HCT116 (cell line): Measurements from ENCODE around the gene ZNF683. TPM values are rescaled to one million over a fixed set of nuclear protein-coding genes. Genes with fewer than 3 reads are reported as not detected.
A peak's percentile ranks its signal among the peaks of the same experiment; 100 is the strongest.

Source experiments
- ATAC-seq: fragments of 200-7000 bp; cut with Tn5 transposase; 2 replicates; pipeline ENCODE4 v1.9.1; 2020; ENCODE audit warnings: mild to moderate bottlenecking, moderate library complexity
- BruUV-seq: library from RNA; stranded (reverse); fragments of 400-500 nt; replicated peaks from 2 replicates; lab custom pipeline; 2021; lab: Mats Ljungman, UMichigan
- CTCF ChIA-PET: fragments of 300-600 bp; sonication (Branson Sonifier 250); formaldehyde crosslinking; loops from one replicate; lab custom pipeline; 2021; ENCODE audit warnings: antibody characterized with exemption; lab: Charles Lee
- POLR2A ChIA-PET: fragments of 300-600, 350-600 bp; sonication (Branson Sonifier 250); formaldehyde crosslinking; loops from one replicate; lab custom pipeline; 2021; ENCODE audit warnings: antibody characterized with exemption; lab: Charles Lee
- RAD21 ChIA-PET, 2 experiments: fragments of 300-600 bp; sonication (Branson Sonifier 250); formaldehyde crosslinking; loops; one replicate each; lab custom pipeline; 2023; ENCODE audit warnings: low total read pairs in 2 of 2; ENCODE audit not compliant: uncharacterized antibody in 2 of 2, unreplicated experiment in 2 of 2, low non-redundant PET in 1 of 2; lab: Charles Lee
- DNase-seq: peaks from one replicate; pipeline ENCODE4 v3.0.0-alpha.2; 2010; ENCODE audit warnings: low read depth, low spot score
- H2AFZ ChIP-seq: fragments of 200-600 bp; shearing (Covaris generic), sonication (generic); 2 replicates; pipeline ENCODE4 v1.6.1; 2017; ENCODE audit warnings: low read depth, mixed run types, mixed read lengths, antibody characterized with exemption, low read length; ENCODE audit not compliant: poor library complexity, severe bottlenecking
- H3K27ac ChIP-seq: 2 replicates; pipeline ENCODE4 v1.5.1; 2012; ENCODE audit warnings: low read depth, low read length
- H3K27me3 ChIP-seq: fragments of 200-600 bp; sonication (generic); 2 replicates; pipeline ENCODE4 v1.6.1; 2016; ENCODE audit warnings: mixed run types, low read length, mixed read lengths; ENCODE audit not compliant: insufficient read depth
- H3K36me3 ChIP-seq, 2 experiments: fragments of 200-500 bp in 1 of 2; fragments of 200-600 bp in 1 of 2; sonication (Bioruptor generic) in 1 of 2; sonication (generic) in 1 of 2; 2 replicates each; pipeline versions ENCODE4 v1.5.1 to v1.6.1; 2014 to 2016; ENCODE audit warnings: low read length in 2 of 2, inconsistent platforms in 1 of 2, mixed read lengths in 1 of 2, mixed run types in 1 of 2; ENCODE audit not compliant: insufficient read depth in 2 of 2, control insufficient read depth in 1 of 2
- H3K4me1 ChIP-seq, 2 experiments: fragments of 200-600 bp in 1 of 2; sonication (generic) in 1 of 2; 2 replicates each; pipeline versions ENCODE4 v1.5.1 to v1.6.1; 2012 to 2017; ENCODE audit warnings: low read length in 2 of 2, inconsistent platforms in 1 of 2, mild to moderate bottlenecking in 1 of 2, mixed read lengths in 1 of 2, mixed run types in 1 of 2, moderate library complexity in 1 of 2; ENCODE audit not compliant: insufficient read depth in 2 of 2, control insufficient read depth in 1 of 2
- H3K4me2 ChIP-seq: fragments of 200-600 bp; sonication (generic); 2 replicates; pipeline ENCODE4 v1.6.1; 2017; ENCODE audit warnings: mixed run types, low read length, mixed read lengths
- H3K4me3 ChIP-seq, 2 experiments: fragments of 200-600 bp in 1 of 2; sonication (generic) in 1 of 2; replicated peaks in 1 of 2; 2 replicates each; pipeline ENCODE4 v1.5.1; 2011 to 2016; ENCODE audit warnings: low read length in 2 of 2, control low read depth in 1 of 2, low read depth in 1 of 2, mild to moderate bottlenecking in 1 of 2, mixed read lengths in 1 of 2, mixed run types in 1 of 2
- H3K79me2 ChIP-seq: fragments of 200-600 bp; sonication (generic); 2 replicates; pipeline ENCODE4 v1.6.1; 2017; ENCODE audit warnings: mild to moderate bottlenecking, mixed run types, low read length, moderate library complexity, mixed read lengths; ENCODE audit not compliant: insufficient read depth
- H3K9ac ChIP-seq: fragments of 200-600 bp; sonication (generic); 2 replicates; pipeline ENCODE4 v1.6.1; 2016; ENCODE audit warnings: low read length, mixed read lengths
- H3K9me2 ChIP-seq: fragments of 200-600 bp; sonication (generic), shearing (Covaris generic); 2 replicates; pipeline ENCODE4 v1.6.1; 2017; ENCODE audit warnings: mixed run types, mild to moderate bottlenecking, moderate library complexity; ENCODE audit not compliant: insufficient read depth
- H3K9me3 ChIP-seq, 2 experiments: fragments of 200-500 bp in 1 of 2; fragments of 200-600 bp in 1 of 2; sonication (Bioruptor generic) in 1 of 2; sonication (generic) in 1 of 2; 2 replicates each; pipeline ENCODE4 v1.6.1; 2014 to 2017; ENCODE audit warnings: low read length in 2 of 2, mixed read lengths in 2 of 2, inconsistent platforms in 1 of 2, low read depth in 1 of 2, mild to moderate bottlenecking in 1 of 2, mixed run types in 1 of 2, moderate library complexity in 1 of 2; ENCODE audit not compliant: control insufficient read depth in 1 of 2, insufficient read depth in 1 of 2
- H4K20me1 ChIP-seq: fragments of 200-600 bp; sonication (generic), shearing (Covaris generic); 2 replicates; pipeline ENCODE4 v1.6.1; 2017; ENCODE audit warnings: mixed run types, mild to moderate bottlenecking, moderate library complexity; ENCODE audit not compliant: insufficient read depth
- ATF3 ChIP-seq: IDR thresholded peaks from 2 replicates; pipeline ENCODE4 v1.6.1; 2012
- CBX3 ChIP-seq: IDR thresholded peaks from 2 replicates; pipeline ENCODE4 v1.6.1; 2012; ENCODE audit warnings: low read depth
- FOSL1 ChIP-seq: IDR thresholded peaks from 2 replicates; pipeline ENCODE4 v1.6.1; 2012; ENCODE audit warnings: low read depth
- MAX ChIP-seq: IDR thresholded peaks from 2 replicates; pipeline ENCODE4 v1.6.1; 2012
- SP1 ChIP-seq: IDR thresholded peaks from 2 replicates; pipeline ENCODE4 v1.6.1; 2012; ENCODE audit warnings: low read depth
- intact Hi-C: fragments of 100-400 bp; cut with micrococcal nuclease; formaldehyde crosslinking; loops from 2 replicates; pipeline ENCODE4 v1.10.0; 2022
- total RNA-seq: library from RNA; stranded (reverse); gene quantifications from one replicate; pipeline ENCODE4 v1.2.1, GENCODE V29; 2021; ENCODE audit not compliant: unreplicated experiment
- TF ChIP-seq, protein P1 (sequence below), 3 experiments: fragments of 200-600 bp in 1 of 3; sonication (generic) in 1 of 3; IDR thresholded peaks in 2 of 3; conservative IDR thresholded peaks in 1 of 3; 2 replicates each; pipeline ENCODE4 v1.5.1; 2012 to 2017; ENCODE audit warnings: low read depth in 2 of 3, low read length in 2 of 3, antibody characterized with exemption in 1 of 3, borderline replicate concordance in 1 of 3, control low read depth in 1 of 3, mild to moderate bottlenecking in 1 of 3, mixed read lengths in 1 of 3, mixed run types in 1 of 3, moderate library complexity in 1 of 3; ENCODE audit not compliant: insufficient read depth in 1 of 3

Gene ZNF683
- total RNA-seq, 1 experiment from 2014 or later, result not detected

DNA sequence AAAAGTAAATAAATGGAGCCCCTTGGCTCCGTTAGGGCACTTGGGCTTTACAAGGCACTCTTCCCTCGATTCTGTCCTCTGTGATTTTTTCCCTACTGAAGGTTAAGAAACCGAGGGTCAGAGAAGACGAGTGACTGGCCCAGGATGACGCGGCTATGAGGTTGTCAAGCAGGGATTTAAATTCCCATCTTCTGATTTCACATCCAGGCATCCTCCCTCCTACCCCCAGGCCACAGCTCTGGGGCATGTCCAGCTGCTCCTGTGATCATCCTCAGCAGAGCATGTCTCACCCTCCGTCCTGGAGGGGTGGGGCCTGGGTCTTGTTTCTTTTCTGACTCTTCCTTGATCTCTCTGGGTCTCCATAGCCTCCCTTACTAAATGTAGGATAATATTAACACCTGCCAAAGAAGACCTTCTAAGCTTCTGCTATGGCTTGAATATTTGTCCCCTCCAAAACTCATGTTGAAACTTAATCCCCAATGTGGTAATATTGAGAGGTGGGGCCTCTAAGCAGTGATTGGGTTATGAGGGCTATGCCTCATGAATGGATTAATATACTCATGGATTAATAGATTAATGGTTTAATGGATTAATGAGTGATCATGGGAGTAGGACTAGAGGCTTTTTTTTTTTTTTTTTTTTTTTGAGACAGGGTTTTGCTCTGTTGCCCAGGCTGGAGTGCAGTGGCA, 23.2 kb downstream of the ZNF683 start:
- BruUV-seq, result no TSS peak
- Histone ChIP-seq H3K9me3 (no peaks in the 10 kb centered on the region), H3K79me2 (no peaks in the 10 kb centered on the region), H3K9me2 (no peaks in the 10 kb centered on the region), H3K27ac (no peak overlapping the region), H2AFZ (no peak overlapping the region), H3K4me3 (no peak overlapping the region), H3K4me2 (peak overlapping the region; percentile 80), H3K27me3 (no peaks in the 10 kb centered on the region), H4K20me1 (no peaks in the 10 kb centered on the region), H3K9ac (no peak overlapping the region), H3K4me1 (peaks cover 49 to 54% of the 10 kb centered on the region in 2 experiments), H3K36me3 (no peaks in the 10 kb centered on the region)
- RAD21 ChIA-PET, result no interaction called here
- CTCF ChIA-PET, result interaction anchor here (1.0 kb wide), 1 partner anchor 15 kb away, joined by 3 read pairs; no protein-coding TSS in a partner anchor
- ATAC-seq (no peak), DNase-seq (no peak)
- TF ChIP-seq, protein P1, sequence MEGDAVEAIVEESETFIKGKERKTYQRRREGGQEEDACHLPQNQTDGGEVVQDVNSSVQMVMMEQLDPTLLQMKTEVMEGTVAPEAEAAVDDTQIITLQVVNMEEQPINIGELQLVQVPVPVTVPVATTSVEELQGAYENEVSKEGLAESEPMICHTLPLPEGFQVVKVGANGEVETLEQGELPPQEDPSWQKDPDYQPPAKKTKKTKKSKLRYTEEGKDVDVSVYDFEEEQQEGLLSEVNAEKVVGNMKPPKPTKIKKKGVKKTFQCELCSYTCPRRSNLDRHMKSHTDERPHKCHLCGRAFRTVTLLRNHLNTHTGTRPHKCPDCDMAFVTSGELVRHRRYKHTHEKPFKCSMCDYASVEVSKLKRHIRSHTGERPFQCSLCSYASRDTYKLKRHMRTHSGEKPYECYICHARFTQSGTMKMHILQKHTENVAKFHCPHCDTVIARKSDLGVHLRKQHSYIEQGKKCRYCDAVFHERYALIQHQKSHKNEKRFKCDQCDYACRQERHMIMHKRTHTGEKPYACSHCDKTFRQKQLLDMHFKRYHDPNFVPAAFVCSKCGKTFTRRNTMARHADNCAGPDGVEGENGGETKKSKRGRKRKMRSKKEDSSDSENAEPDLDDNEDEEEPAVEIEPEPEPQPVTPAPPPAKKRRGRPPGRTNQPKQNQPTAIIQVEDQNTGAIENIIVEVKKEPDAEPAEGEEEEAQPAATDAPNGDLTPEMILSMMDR (IDR thresholded peaks at IDR 0.05 in 2 of 3, conservative IDR thresholded peaks at IDR 0.05 in 1 of 3; ENCODE audit: borderline replicate concordance in 1 of 3, insufficient read depth in 1 of 3, low read depth in 2 of 3, low read length in 2 of 3), result no peak
- TF ChIP-seq FOSL1, result no peak
- TF ChIP-seq SP1, result no peak
- no peak for TF ChIP-seq ATF3
- TF ChIP-seq CBX3, result no peak
- no peak for TF ChIP-seq MAX
- POLR2A ChIA-PET, result interaction anchor here (0.7 kb wide), 1 partner anchor 643 kb away, joined by 4 read pairs; no protein-coding TSS in a partner anchor
- intact Hi-C loops, result no loop called here
